HG03521 (cell line): ENCODE data around the gene IL17F.

ENCODE experiments used
- ATAC-seq: cut with Tn5 transposase; IDR thresholded peaks from one replicate; pipeline ENCODE4 v1.9.1; 2021; ENCODE audit warnings: mild to moderate bottlenecking, moderate library complexity; ENCODE audit not compliant: unreplicated experiment

The IL17F gene

DNA sequence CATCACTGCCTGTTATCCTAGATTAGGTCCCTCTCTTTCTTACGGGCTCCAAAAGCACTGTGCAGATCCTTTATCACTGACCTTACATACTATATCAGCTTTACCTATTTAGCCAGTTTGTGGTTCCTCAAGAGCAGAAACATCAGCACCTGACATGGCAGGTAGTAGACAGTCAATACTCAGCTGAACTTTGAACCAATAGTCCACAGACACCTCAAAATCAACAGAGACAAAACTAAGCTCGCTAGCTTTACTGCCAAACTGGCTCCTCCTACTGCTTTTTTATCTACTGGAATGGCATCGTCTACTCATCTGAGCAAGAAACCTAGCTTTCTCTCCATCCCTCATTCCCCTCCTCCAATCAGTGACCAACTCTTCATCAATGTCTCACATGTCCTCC, 52.5 kb downstream of the IL17F start:
- ATAC-seq: no peak

DNA sequence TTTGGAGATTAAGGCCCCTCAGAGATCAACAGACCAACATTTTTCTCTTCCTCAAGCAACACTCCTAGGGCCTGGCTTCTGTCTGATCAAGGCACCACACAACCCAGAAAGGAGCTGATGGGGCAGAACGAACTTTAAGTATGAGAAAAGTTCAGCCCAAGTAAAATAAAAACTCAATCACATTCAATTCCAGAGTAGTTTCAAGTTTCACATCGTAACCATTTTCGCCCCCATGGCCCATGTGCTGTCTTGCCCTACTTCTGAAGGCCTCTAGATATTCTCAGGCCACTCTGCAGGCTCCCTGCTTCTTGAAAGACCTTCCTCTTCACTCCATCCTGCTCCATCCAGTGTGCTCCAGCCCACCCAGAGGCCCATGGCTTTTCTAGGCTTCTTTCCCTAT, 53.9 kb downstream of the IL17F start:
- ATAC-seq: no peak

DNA sequence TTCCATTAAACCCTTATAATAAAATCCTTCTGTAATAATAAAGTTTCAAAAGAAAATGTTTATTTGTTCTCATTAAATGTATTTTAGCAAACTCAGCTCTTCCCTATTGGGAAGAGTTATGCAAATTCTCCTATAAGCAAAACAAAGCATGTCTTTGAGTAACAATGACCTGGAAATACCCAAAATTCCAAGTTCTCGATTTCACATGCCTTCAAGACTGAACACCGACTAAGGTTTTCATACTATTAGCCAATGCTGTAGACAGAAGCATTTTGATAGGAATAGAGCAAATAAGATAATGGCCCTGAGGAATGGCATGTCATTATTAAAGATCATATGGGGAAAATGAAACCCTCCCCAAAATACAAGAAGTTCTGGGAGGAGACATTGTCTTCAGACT, 54.3 kb downstream of the IL17F start:
- ATAC-seq: no peak

DNA sequence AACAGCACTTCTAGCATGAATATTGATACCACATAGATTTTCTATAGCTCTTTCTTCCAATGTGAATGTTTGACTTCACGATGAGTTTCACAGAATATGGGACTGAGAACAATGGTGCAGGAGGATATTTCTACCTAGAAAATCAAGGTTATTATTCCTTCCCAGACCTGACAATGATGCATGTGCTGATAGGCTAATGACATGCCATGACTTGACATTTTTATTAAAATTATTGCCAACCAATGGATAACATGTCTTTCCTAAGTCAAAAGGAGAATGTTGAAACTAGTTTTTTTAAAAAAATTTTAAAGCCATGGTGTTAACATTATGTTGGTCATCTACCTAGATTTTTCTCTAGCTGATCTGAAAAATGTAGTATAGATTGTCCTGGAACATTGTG, 57.2 kb downstream of the IL17F start:
- no peak for ATAC-seq
